Measurements from ENCODE around the gene GRIK2.

- TF ChIP-seq POLR2A (IDR thresholded peaks at IDR 0.05), result no peak
- TF ChIP-seq CTCF (IDR thresholded peaks at IDR 0.05), result no peak
Observed at GRCh38 chr6:101655109-101655508, 261.6 kb downstream of the GRIK2 start.

All from Peyer's patch (tissue), 4 donors.